SK-N-SH treated with all-trans-retinoic acid at 6 μM for 48 hours (cell line): ENCODE data around the gene D2HGDH.

Experiments used
- ATAC-seq: fragments of 200-7000 bp; cut with Tn5 transposase; 3 replicates; pipeline ENCODE4 v1.9.1; 2020; ENCODE audit warnings: mild to moderate bottlenecking, moderate library complexity
- ARNTL ChIP-seq: fragments of 450-650 bp; formaldehyde crosslinking; IDR thresholded peaks from 2 replicates; pipeline ENCODE4 v1.5.0; 2020; ENCODE audit warnings: low read depth, mild to moderate bottlenecking, moderate library complexity, borderline replicate concordance
- BACH2 ChIP-seq: fragments of 250-450 bp; sonication (Bioruptor Pico); IDR thresholded peaks from 2 replicates; pipeline ENCODE4 v1.9.0; 2021; ENCODE audit warnings: mild to moderate bottlenecking, borderline replicate concordance
- CSDC2 ChIP-seq: fragments of 250-450 bp; sonication (Bioruptor Pico); IDR thresholded peaks from 2 replicates; pipeline ENCODE4 v1.5.0; 2020; ENCODE audit warnings: mild to moderate bottlenecking, moderate library complexity
- ESRRG ChIP-seq: fragments of 250-450 bp; sonication (Bioruptor Pico); IDR thresholded peaks from 2 replicates; pipeline ENCODE4 v1.6.1; 2021; ENCODE audit warnings: mild to moderate bottlenecking
- GLIS3 ChIP-seq: fragments of 250-450 bp; sonication (Bioruptor Pico); IDR thresholded peaks from 2 replicates; pipeline ENCODE4 v1.5.0; 2020; ENCODE audit warnings: mild to moderate bottlenecking, moderate library complexity
- ISL1 ChIP-seq: fragments of 250-450 bp; sonication (Bioruptor Pico); IDR thresholded peaks from 2 replicates; pipeline ENCODE4 v2.1.2; 2022; ENCODE audit warnings: mild to moderate bottlenecking, moderate library complexity
- OSR1 ChIP-seq: fragments of 250-450 bp; sonication (Bioruptor Pico); IDR thresholded peaks from 2 replicates; pipeline ENCODE4 v1.8.0; 2022; ENCODE audit warnings: moderate library complexity, mild to moderate bottlenecking, inconsistent platforms
- PATZ1 ChIP-seq: fragments of 250-450 bp; sonication (Bioruptor Pico); IDR thresholded peaks from 2 replicates; pipeline ENCODE4 v1.8.0; 2020; ENCODE audit warnings: mild to moderate bottlenecking, moderate library complexity, borderline replicate concordance
- POU6F1 ChIP-seq: fragments of 250-450 bp; sonication (Bioruptor Pico); IDR thresholded peaks from 2 replicates; pipeline ENCODE4 v1.8.0; 2021; ENCODE audit warnings: low read depth, mild to moderate bottlenecking, moderate library complexity, borderline replicate concordance
- PPARA ChIP-seq: fragments of 250-450 bp; sonication (Bioruptor Pico); IDR thresholded peaks from 2 replicates; pipeline ENCODE4 v1.5.0; 2020; ENCODE audit warnings: mild to moderate bottlenecking, borderline replicate concordance
- RARB ChIP-seq: fragments of 250-450 bp; sonication (Bioruptor Pico); IDR thresholded peaks from 2 replicates; pipeline ENCODE4 v1.8.0; 2021; ENCODE audit warnings: mild to moderate bottlenecking, moderate library complexity
- SNAI2 ChIP-seq: fragments of 250-450 bp; sonication (Bioruptor Pico); IDR thresholded peaks from 2 replicates; pipeline ENCODE4 v1.5.0; 2020; ENCODE audit warnings: mild to moderate bottlenecking, moderate library complexity
- TCF4 ChIP-seq: fragments of 250-450 bp; sonication (Bioruptor Pico); IDR thresholded peaks from 2 replicates; pipeline ENCODE4 v1.8.0; 2021; ENCODE audit warnings: mild to moderate bottlenecking, moderate library complexity, borderline replicate concordance
- TOX ChIP-seq: fragments of 250-450 bp; sonication (Bioruptor Pico); IDR thresholded peaks from 2 replicates; pipeline ENCODE4 v1.8.0; 2021; ENCODE audit warnings: mild to moderate bottlenecking, moderate library complexity, borderline replicate concordance
- ZFP3 ChIP-seq: fragments of 250-450 bp; sonication (Bioruptor Pico); IDR thresholded peaks from 2 replicates; pipeline ENCODE4 v1.5.0; 2020; ENCODE audit warnings: mild to moderate bottlenecking, moderate library complexity
- ZFP30 ChIP-seq: fragments of 450-650 bp; formaldehyde crosslinking; IDR thresholded peaks from 2 replicates; pipeline ENCODE4 v1.5.0; 2022; ENCODE audit warnings: mild to moderate bottlenecking, moderate library complexity
- ZNF565 ChIP-seq: fragments of 450-650 bp; formaldehyde crosslinking; conservative IDR thresholded peaks from 2 replicates; pipeline ENCODE4 v1.5.0; 2020; ENCODE audit warnings: low read depth, mild to moderate bottlenecking, moderate library complexity
- ZNF70 ChIP-seq: fragments of 450-650 bp; formaldehyde crosslinking; IDR thresholded peaks from 2 replicates; pipeline ENCODE4 v1.5.0; 2020; ENCODE audit warnings: mild to moderate bottlenecking, moderate library complexity
- ZNF8 ChIP-seq: fragments of 450-650 bp; formaldehyde crosslinking; IDR thresholded peaks from 2 replicates; pipeline ENCODE4 v1.5.0; 2020; ENCODE audit warnings: mild to moderate bottlenecking, moderate library complexity
- TF ChIP-seq, protein P1 (sequence below): fragments of 250-450 bp; sonication (Bioruptor Pico); IDR thresholded peaks from 2 replicates; pipeline ENCODE4 v1.5.1; 2020; ENCODE audit warnings: low read depth, mild to moderate bottlenecking, moderate library complexity
- TF ChIP-seq, protein P2 (sequence below): fragments of 250-450 bp; sonication (Bioruptor Pico); IDR thresholded peaks from 2 replicates; pipeline ENCODE4 v1.5.1; 2021; ENCODE audit warnings: mild to moderate bottlenecking, moderate library complexity

D2HGDH gene

GRCh38 chr2:241763551-241764274 is 29.3 kb downstream of the D2HGDH start:
- no peak for TF ChIP-seq ESRRG (CRISPR knock-in tag)
- TF ChIP-seq ZNF565 (CRISPR knock-in tag): no peak
- TF ChIP-seq POU6F1 (CRISPR knock-in tag): no peak
- no peak for TF ChIP-seq BACH2 (CRISPR knock-in tag)
- no peak for TF ChIP-seq ZNF8 (CRISPR knock-in tag)
- no peak for TF ChIP-seq ISL1 (CRISPR knock-in tag)
- no peak for TF ChIP-seq PPARA
- TF ChIP-seq ZFP3 (CRISPR knock-in tag): no peak
- TF ChIP-seq TCF4 (CRISPR knock-in tag): no peak
- TF ChIP-seq ZNF70 (CRISPR knock-in tag): no peak
- no peak for TF ChIP-seq ARNTL (CRISPR knock-in tag)
- TF ChIP-seq OSR1: no peak
- TF ChIP-seq SNAI2 (CRISPR knock-in tag): no peak
- no peak for TF ChIP-seq TOX (CRISPR knock-in tag)
- no peak for TF ChIP-seq CSDC2
- no peak for TF ChIP-seq GLIS3 (CRISPR knock-in tag)
- TF ChIP-seq, protein P1, sequence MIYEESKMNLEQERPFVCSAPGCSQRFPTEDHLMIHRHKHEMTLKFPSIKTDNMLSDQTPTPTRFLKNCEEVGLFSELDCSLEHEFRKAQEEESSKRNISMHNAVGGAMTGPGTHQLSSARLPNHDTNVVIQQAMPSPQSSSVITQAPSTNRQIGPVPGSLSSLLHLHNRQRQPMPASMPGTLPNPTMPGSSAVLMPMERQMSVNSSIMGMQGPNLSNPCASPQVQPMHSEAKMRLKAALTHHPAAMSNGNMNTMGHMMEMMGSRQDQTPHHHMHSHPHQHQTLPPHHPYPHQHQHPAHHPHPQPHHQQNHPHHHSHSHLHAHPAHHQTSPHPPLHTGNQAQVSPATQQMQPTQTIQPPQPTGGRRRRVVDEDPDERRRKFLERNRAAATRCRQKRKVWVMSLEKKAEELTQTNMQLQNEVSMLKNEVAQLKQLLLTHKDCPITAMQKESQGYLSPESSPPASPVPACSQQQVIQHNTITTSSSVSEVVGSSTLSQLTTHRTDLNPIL (CRISPR knock-in tag): no peak
- TF ChIP-seq PATZ1: no peak
- no peak; the same call in 2 of the 3 replicates for ATAC-seq

GRCh38 chr2:241764275-241765241 is 30.1 kb downstream of the D2HGDH start:
- no peak for TF ChIP-seq CSDC2
- no peak for TF ChIP-seq TCF4 (CRISPR knock-in tag)
- no peak for TF ChIP-seq BACH2 (CRISPR knock-in tag)
- TF ChIP-seq RARB (CRISPR knock-in tag): no peak
- ATAC-seq: no peak; the same call in 2 of the 3 replicates

DNA sequence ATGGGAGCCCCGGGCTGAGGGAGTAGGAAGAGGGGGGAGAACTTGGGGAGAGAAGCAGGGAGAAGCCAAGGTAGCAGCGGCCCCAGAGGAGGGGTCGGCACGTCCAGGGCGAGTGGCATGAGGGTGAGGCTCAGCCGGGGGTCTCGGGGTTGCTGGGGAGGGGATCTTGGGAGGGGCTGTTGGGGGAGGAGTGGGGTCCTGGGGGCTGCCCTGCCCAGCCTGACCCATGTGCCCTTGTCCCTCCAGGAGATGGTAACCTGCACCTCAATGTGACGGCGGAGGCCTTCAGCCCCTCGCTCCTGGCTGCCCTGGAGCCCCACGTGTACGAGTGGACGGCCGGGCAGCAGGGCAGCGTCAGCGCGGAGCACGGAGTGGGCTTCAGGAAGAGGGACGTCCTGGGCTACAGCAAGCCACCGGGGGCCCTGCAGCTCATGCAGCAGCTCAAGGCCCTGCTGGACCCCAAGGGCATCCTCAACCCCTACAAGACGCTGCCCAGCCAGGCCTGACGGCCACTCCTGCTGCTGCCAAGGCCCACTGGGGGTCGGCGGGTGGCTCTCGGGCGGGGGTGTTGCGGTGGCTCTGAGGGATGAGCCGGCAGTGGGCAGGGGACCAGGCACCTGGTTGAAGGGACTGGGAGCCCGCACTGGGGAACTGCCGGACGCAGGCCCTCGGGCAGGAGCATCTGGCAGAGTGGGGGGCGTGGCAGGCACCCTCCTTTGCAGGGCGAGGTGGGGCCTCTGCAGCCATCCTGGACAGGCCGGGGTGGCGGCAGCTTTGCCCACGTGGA is 33.2 kb downstream of the D2HGDH start:
- no peak; the same call in 2 of the 3 replicates for ATAC-seq
- TF ChIP-seq CSDC2 (no peak), SNAI2 (CRISPR knock-in tag) (no peak), RARB (CRISPR knock-in tag) (no peak), ZFP30 (no peak), POU6F1 (CRISPR knock-in tag) (no peak), GLIS3 (CRISPR knock-in tag) (no peak), TCF4 (CRISPR knock-in tag) (no peak)
- TF ChIP-seq, protein P1 (CRISPR knock-in tag): no peak
- TF ChIP-seq, protein P2, sequence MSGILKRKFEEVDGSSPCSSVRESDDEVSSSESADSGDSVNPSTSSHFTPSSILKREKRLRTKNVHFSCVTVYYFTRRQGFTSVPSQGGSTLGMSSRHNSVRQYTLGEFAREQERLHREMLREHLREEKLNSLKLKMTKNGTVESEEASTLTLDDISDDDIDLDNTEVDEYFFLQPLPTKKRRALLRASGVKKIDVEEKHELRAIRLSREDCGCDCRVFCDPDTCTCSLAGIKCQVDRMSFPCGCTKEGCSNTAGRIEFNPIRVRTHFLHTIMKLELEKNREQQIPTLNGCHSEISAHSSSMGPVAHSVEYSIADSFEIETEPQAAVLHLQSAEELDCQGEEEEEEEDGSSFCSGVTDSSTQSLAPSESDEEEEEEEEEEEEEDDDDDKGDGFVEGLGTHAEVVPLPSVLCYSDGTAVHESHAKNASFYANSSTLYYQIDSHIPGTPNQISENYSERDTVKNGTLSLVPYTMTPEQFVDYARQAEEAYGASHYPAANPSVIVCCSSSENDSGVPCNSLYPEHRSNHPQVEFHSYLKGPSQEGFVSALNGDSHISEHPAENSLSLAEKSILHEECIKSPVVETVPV (CRISPR knock-in tag): no peak
